HG02870 (cell line): Measurements from ENCODE around the gene CHPF2.

Experiments
- ATAC-seq: cut with Tn5 transposase; IDR thresholded peaks from one replicate; pipeline ENCODE4 v1.9.1; 2021; ENCODE audit warnings: mild to moderate bottlenecking, moderate library complexity; ENCODE audit not compliant: unreplicated experiment

CHPF2 gene

GRCh38 chr7:151244841-151245346, 12.6 kb downstream of the CHPF2 start:
- no peak for ATAC-seq

- no peak for ATAC-seq
Observed at GRCh38 chr7:151245360-151246101, 13.2 kb downstream of the CHPF2 start.

- ATAC-seq: no peak
Observed at GRCh38 chr7:151246102-151246850, 14.0 kb downstream of the CHPF2 start.

- ATAC-seq: no peak
Observed at GRCh38 chr7:151246851-151247580, 14.7 kb downstream of the CHPF2 start.

- no peak for ATAC-seq
Observed at GRCh38 chr7:151247611-151248345, 15.5 kb downstream of the CHPF2 start.

GRCh38 chr7:151248346-151249033, 16.2 kb downstream of the CHPF2 start, which contains the start of gene SMARCD3:
Gene SMARCD3, minus strand, starts transcription at chr7:151248694. Its CDS starts 132 bp downstream, at chr7:151248562.
- no peak for ATAC-seq

GRCh38 chr7:151249034-151249731, 16.9 kb downstream of the CHPF2 start:
- no peak for ATAC-seq

GRCh38 chr7:151249732-151250072, 17.4 kb downstream of the CHPF2 start:
- ATAC-seq: no peak

- ATAC-seq: no peak
Observed at GRCh38 chr7:151250181-151251132, 18.2 kb downstream of the CHPF2 start.

- ATAC-seq: no peak
Observed at GRCh38 chr7:151251328-151251688, 19.0 kb downstream of the CHPF2 start.

GRCh38 chr7:151251689-151252560, 19.6 kb downstream of the CHPF2 start:
- no peak for ATAC-seq

GRCh38 chr7:151252561-151252835, 20.2 kb downstream of the CHPF2 start:
- ATAC-seq: no peak

- no peak for ATAC-seq
Observed at GRCh38 chr7:151252961-151253711, 20.9 kb downstream of the CHPF2 start.

- no peak for ATAC-seq
Observed at GRCh38 chr7:151254316-151254715, 22.0 kb downstream of the CHPF2 start.

- no peak for ATAC-seq
Observed at GRCh38 chr7:151254851-151255250, 22.6 kb downstream of the CHPF2 start.

- ATAC-seq: no peak
Observed at GRCh38 chr7:151255390-151255789, 23.1 kb downstream of the CHPF2 start.

- no peak for ATAC-seq
Observed at GRCh38 chr7:151256410-151257045, 24.2 kb downstream of the CHPF2 start.
